Activated CD4-positive, alpha-beta T cell treated with anti-CD3 and anti-CD28 coated beads, Interleukin-2, amount 50 U/mL, for 16 hours (primary cell): ENCODE data around the gene KLHDC7B.

Source experiments
- DNase-seq: peaks from one replicate; pipeline ENCODE4 v3.0.0-alpha.2; 2020

The KLHDC7B gene

GRCh38 chr22:50574383-50574755 lies 28.7 kb downstream of the KLHDC7B start:
- DNase-seq: no peak

- DNase-seq: no peak
Observed at GRCh38 chr22:50575426-50575941, 29.8 kb downstream of the KLHDC7B start.

GRCh38 chr22:50576070-50576469 lies 30.4 kb downstream of the KLHDC7B start:
- no peak for DNase-seq

- no peak for DNase-seq
Observed at GRCh38 chr22:50576806-50577696, 31.4 kb downstream of the KLHDC7B start.

- DNase-seq: no peak
Observed at GRCh38 chr22:50577697-50577986, 31.9 kb downstream of the KLHDC7B start.

GRCh38 chr22:50577987-50578775 lies 32.5 kb downstream of the KLHDC7B start, which contains the start of gene CPT1B:
TSS of gene CPT1B (minus strand) at chr22:50578427. CDS start at chr22:50577915, 512 bp downstream.
- no peak for DNase-seq

- no peak for DNase-seq
Observed at GRCh38 chr22:50578776-50579310, 33.1 kb downstream of the KLHDC7B start.

- no peak for DNase-seq
Observed at GRCh38 chr22:50579752-50580151, 34.1 kb downstream of the KLHDC7B start.

- DNase-seq: no peak
Observed at GRCh38 chr22:50581031-50581949, 35.6 kb downstream of the KLHDC7B start.

- peak; percentile 55 for DNase-seq
Observed at GRCh38 chr22:50581950-50582492, 36.3 kb downstream of the KLHDC7B start.

GRCh38 chr22:50582493-50583293 lies 37.0 kb downstream of the KLHDC7B start, which contains the start of gene CHKB:
TSS of gene CHKB (minus strand) at chr22:50582849. CDS start at chr22:50582781, 68 bp downstream.
- peak; percentile 100 for DNase-seq

- peak; percentile 7 for DNase-seq
Observed at GRCh38 chr22:50583294-50583861, 37.7 kb downstream of the KLHDC7B start.

GRCh38 chr22:50584106-50585096 lies 38.7 kb downstream of the KLHDC7B start:
- DNase-seq: no peak

GRCh38 chr22:50585238-50585637 lies 39.5 kb downstream of the KLHDC7B start:
- DNase-seq: no peak

- no peak for DNase-seq
Observed at GRCh38 chr22:50585781-50586180, 40.1 kb downstream of the KLHDC7B start.

GRCh38 chr22:50586416-50586815 lies 40.7 kb downstream of the KLHDC7B start:
- DNase-seq: no peak

GRCh38 chr22:50587407-50587806 lies 41.7 kb downstream of the KLHDC7B start:
- no peak for DNase-seq

- DNase-seq: no peak
Observed at GRCh38 chr22:50595189-50595588, 49.5 kb downstream of the KLHDC7B start.

GRCh38 chr22:50597097-50597496 lies 51.4 kb downstream of the KLHDC7B start:
- DNase-seq: no peak
